Gastroesophageal sphincter (tissue), 4 donors: ENCODE measurements around the gene ATP6V1C2. TPM values are rescaled to one million over a fixed set of nuclear protein-coding genes. Genes with fewer than 3 reads are reported as not detected.
A peak's percentile ranks its signal among the peaks of the same experiment; 100 is the strongest.
"Not testable (repeated sequence)": the region's sequence is repeated elsewhere in the genome, so short reads cannot be mapped to it uniquely, and the experiment has no call there.

ENCODE experiments used
- ATAC-seq: fragments of 150-250 bp; one replicate; pipeline ENCODE4 v1.9.1; 2016; ENCODE audit warnings: mild to moderate bottlenecking, moderate library complexity
- H3K27ac ChIP-seq, 4 donors: fragments of 200-600 bp; sonication (generic) in 3 of 4; 1 replicate in 3 of 4; 2 replicates in 1 of 4; pipeline ENCODE4 v1.5.1; 2016 to 2019
- H3K27me3 ChIP-seq: fragments of 200-600 bp; sonication (generic); one replicate; pipeline ENCODE4 v1.5.1; 2019
- H3K36me3 ChIP-seq, 2 donors: fragments of 200-600 bp; sonication (generic); one replicate each; pipeline ENCODE4 v1.5.1; 2019; ENCODE audit warnings: control low read depth in 1 of 2
- H3K4me1 ChIP-seq, 3 donors: fragments of 200-600 bp; sonication (generic); 1 replicate in 2 of 3; 2 replicates in 1 of 3; pipeline ENCODE4 v1.5.1; 2016 to 2019; ENCODE audit warnings: control low read depth in 2 of 3
- H3K4me3 ChIP-seq, 2 donors: fragments of 200-600 bp; sonication (generic); one replicate each; pipeline ENCODE4 v1.5.1; 2019; ENCODE audit warnings: mild to moderate bottlenecking in 1 of 2, moderate library complexity in 1 of 2
- H3K9me3 ChIP-seq, 3 donors: fragments of 200-600 bp; sonication (generic); one replicate each; pipeline ENCODE4 v1.5.1; 2017 to 2019; ENCODE audit warnings: control low read depth in 2 of 3
- EP300 ChIP-seq: sonication (generic); formaldehyde crosslinking; IDR thresholded peaks from one replicate; pipeline ENCODE4 v1.6.1; 2017; ENCODE audit warnings: antibody characterized with exemption, mild to moderate bottlenecking
- POLR2A ChIP-seq, 2 donors: fragments of 450-650 bp; IDR thresholded peaks; one replicate each; pipeline ENCODE4 v1.6.1; 2017; ENCODE audit warnings: antibody characterized with exemption in 2 of 2, mild to moderate bottlenecking in 2 of 2, moderate library complexity in 1 of 2
- POLR2AphosphoS5 ChIP-seq: sonication (generic); formaldehyde crosslinking; IDR thresholded peaks from one replicate; pipeline ENCODE4 v1.6.1; 2017; ENCODE audit warnings: antibody characterized with exemption
- WGBS, 2 donors: methylation state at CpG; one replicate each; pipeline ENCODE4 v1.1.5; 2018; ENCODE audit warnings: low coverage in 1 of 2; 5-methylcytosine and 5-hydroxymethylcytosine counted together
- total RNA-seq, 4 donors: library from RNA; depleted of rRNA; stranded (reverse); fragments of >200 nt; gene quantifications; one replicate each; pipeline ENCODE4 v1.1.0, GENCODE V29; 2016
- TF ChIP-seq, protein P1 (sequence below), 4 experiments: fragments of 200-600 bp in 2 of 4; fragments of 450-650 bp in 2 of 4; sonication (generic) in 1 of 4; IDR thresholded peaks; one replicate each; pipeline ENCODE4 v1.5.1; 2017 to 2019; ENCODE audit warnings: antibody characterized with exemption in 4 of 4, mild to moderate bottlenecking in 2 of 4, moderate library complexity in 2 of 4

The ATP6V1C2 gene
- total RNA-seq, 4 donors from 2014 or later, result 0.42 to 0.45 TPM; not detected in 2

DNA sequence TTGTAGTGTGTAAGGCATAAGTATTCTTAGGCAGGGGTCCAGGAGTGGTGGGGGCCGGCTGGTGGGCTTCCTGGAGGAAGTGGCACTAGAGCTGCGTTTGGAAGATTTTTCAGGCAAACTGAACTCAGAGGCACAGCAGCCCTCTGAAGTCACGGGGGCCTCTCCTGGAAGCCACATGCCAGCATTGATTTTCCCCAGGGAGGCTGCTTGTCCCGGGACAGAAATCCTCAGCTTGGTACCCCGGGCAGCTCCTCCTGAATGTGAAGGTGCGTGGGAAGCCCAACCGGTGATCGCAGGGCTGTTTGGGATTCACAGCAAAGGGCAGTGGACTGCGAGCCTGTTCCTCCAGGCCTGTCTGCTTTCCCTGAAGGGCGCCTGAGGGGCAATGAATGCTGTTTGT is 92.7 kb downstream of the ATP6V1C2 start:
- Histone ChIP-seq H3K4me3 (no peak overlapping the region), H3K36me3 (no peaks in the 10 kb centered on the region), H3K9me3 (no peaks in the 10 kb centered on the region), H3K27me3 (no peaks in the 10 kb centered on the region), H3K27ac (peak overlapping the region in 1 of 4 donors; percentile 32), H3K4me1 (peaks cover 0 to 32% (median 0%) of the 10 kb centered on the region in 3 donors)
- WGBS, 2 donors, result 56 to 60% methylated on average over 1 to 3 of the region's 10 CpGs
- TF ChIP-seq, protein P1, sequence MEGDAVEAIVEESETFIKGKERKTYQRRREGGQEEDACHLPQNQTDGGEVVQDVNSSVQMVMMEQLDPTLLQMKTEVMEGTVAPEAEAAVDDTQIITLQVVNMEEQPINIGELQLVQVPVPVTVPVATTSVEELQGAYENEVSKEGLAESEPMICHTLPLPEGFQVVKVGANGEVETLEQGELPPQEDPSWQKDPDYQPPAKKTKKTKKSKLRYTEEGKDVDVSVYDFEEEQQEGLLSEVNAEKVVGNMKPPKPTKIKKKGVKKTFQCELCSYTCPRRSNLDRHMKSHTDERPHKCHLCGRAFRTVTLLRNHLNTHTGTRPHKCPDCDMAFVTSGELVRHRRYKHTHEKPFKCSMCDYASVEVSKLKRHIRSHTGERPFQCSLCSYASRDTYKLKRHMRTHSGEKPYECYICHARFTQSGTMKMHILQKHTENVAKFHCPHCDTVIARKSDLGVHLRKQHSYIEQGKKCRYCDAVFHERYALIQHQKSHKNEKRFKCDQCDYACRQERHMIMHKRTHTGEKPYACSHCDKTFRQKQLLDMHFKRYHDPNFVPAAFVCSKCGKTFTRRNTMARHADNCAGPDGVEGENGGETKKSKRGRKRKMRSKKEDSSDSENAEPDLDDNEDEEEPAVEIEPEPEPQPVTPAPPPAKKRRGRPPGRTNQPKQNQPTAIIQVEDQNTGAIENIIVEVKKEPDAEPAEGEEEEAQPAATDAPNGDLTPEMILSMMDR (IDR thresholded peaks at IDR 0.05), result no peak
- TF ChIP-seq EP300 (no peak), POLR2AphosphoS5 (no peak), POLR2A (IDR thresholded peaks at IDR 0.05) (no peak)
- ATAC-seq, result no peak

DNA sequence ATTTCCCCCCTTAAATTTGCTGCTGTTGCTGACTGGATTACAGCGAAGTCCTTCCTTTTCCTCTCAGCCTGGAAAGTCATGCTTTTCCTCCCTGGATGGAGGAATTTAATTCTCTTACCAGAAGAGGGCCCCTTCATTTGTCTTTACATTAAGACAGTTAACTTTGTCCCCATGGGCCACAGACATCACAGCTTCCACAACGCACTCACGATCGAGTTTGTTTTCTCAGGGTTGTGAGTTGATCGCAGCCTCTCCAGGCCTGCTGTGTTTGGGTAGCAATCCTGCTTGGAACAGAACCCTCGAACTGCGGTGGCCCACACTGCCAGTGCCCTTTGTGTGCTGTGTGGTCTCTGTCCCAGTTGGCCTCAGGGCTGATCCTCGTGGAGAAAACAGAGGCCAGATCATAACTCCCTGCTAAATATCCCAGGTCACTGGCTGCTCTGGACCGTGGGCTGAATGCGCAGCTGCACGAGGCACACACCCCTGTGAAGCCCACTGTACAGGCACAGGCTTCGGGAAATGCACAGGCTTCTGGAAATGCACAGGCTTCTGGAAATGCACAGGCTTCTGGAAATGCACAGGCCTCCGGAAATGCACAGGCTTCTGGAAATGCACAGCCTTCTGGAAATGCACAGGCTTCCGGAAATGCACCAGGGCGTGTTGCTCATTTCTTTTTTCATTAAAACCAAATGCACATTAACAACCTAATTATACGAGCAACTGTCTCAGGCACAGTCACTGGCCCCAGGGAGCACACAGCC is 93.3 kb downstream of the ATP6V1C2 start:
- H3K27me3 ChIP-seq, result peaks cover 6% of the 10 kb centered on the region
- H3K4me1 ChIP-seq, result peaks cover 0 to 27% (median 0%) of the 10 kb centered on the region in 3 donors
- H3K27ac ChIP-seq, result peak overlapping the region in 2 of 4 donors; percentile 22 to 32
- TF ChIP-seq POLR2A (IDR thresholded peaks at IDR 0.05) (no peak), EP300 (no peak), POLR2AphosphoS5 (no peak)
- TF ChIP-seq, protein P1 (IDR thresholded peaks at IDR 0.05), result no peak
- no peaks in the 10 kb centered on the region for H3K36me3 ChIP-seq
- no peak overlapping the region for H3K4me3 ChIP-seq
- 53 to 62% methylated on average over 4 to 7 of the region's 16 CpGs for WGBS, 2 donors
- H3K9me3 ChIP-seq, result no peaks in the 10 kb centered on the region
- ATAC-seq, result no peak

DNA sequence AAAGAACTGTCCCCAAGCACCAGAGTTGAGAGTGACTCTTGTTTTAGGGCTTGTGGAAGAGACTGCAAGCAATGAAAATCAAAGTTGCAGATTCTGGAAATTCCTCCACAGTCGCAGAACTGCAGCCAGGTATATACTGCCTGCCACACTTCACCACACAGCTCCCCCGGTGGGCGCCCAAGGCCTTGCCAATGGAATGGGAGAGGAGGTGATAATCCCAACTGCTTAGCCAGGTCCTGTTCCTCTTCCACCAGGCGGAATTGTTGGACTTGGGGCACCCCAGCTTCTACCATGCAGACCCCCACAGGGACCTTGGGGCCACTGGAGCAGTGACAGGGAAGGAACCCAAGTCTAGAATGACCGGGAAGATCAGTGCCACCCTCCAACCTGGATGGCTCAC is 96.0 kb downstream of the ATP6V1C2 start:
- no peak overlapping the region for H3K4me3 ChIP-seq
- peaks cover 27% of the 10 kb centered on the region for H3K27me3 ChIP-seq
- peaks cover 0 to 6% (median 0%) of the 10 kb centered on the region in 3 donors for H3K4me1 ChIP-seq
- H3K9me3 ChIP-seq, result no peaks in the 10 kb centered on the region
- no peak for TF ChIP-seq POLR2A (IDR thresholded peaks at IDR 0.05)
- TF ChIP-seq EP300, result no peak
- no peak for TF ChIP-seq POLR2AphosphoS5
- TF ChIP-seq, protein P1 (IDR thresholded peaks at IDR 0.05), result no peak
- no peak for ATAC-seq
- H3K27ac ChIP-seq, result no peak overlapping the region
- WGBS, 2 donors, result 40% methylated on average over 1 of the region's 5 CpGs; no CpG with 5 or more reads in 1 of the 2 donors
- no peaks in the 10 kb centered on the region for H3K36me3 ChIP-seq

DNA sequence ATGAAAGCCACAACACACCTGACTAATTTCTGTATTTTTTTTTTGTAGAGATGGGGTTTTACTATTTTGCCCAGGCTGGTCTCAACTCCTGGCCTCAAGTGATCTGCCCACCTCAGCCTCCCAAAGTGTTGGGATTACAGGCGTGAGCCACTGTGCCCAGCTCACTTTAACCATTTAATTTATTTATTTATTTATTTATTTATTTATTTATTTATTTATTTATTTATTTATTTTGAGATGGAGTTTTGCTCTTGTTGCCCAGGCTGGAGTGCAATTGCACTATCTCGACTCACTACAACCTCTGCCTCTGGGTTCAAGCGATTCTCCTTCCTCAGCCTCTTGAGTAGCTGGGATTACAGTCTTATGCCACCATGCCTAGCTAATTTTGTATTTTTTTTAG is 96.9 kb downstream of the ATP6V1C2 start:
- H3K9me3 ChIP-seq, H3K27ac ChIP-seq, H3K4me1 ChIP-seq, H3K36me3 ChIP-seq, ATAC-seq, H3K4me3 ChIP-seq: not testable (repeated sequence)
- peaks cover 27% of the 10 kb centered on the region for H3K27me3 ChIP-seq
- WGBS, 2 donors, result 100% methylated on average over 1 to 3 of the region's 3 CpGs

DNA sequence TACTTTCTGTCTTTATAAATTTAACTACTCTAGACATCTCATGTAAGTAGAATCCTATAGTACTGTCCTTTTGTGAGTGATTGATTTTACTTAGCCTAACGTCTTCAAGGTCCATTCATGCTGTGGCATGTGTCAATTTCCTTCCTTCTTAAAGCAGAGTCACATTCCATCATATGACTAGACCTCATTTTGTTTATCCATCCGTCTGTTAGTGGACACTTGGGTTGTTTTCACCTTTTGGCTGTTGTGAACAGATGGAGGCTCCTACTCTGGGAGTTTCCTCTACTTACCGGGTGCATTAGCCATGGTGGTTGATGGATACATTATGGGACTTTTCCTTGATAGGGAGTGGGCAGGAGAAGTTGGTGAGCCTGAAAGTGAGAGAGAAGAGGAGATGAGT is 97.6 kb downstream of the ATP6V1C2 start:
- Histone ChIP-seq H3K27ac (no peak overlapping the region), H3K36me3 (no peaks in the 10 kb centered on the region), H3K27me3 (peaks cover 32% of the 10 kb centered on the region), H3K4me3 (no peak overlapping the region), H3K4me1 (no peaks in the 10 kb centered on the region), H3K9me3 (no peaks in the 10 kb centered on the region)
- TF ChIP-seq, protein P1 (IDR thresholded peaks at IDR 0.05), result no peak
- TF ChIP-seq POLR2AphosphoS5 (no peak), EP300 (no peak), POLR2A (IDR thresholded peaks at IDR 0.05) (no peak)
- WGBS, 2 donors, result 59 to 67% methylated on average over 3 of the region's 3 CpGs
- no peak for ATAC-seq
